ENCODE measurements around the gene ADAP1.

DNA sequence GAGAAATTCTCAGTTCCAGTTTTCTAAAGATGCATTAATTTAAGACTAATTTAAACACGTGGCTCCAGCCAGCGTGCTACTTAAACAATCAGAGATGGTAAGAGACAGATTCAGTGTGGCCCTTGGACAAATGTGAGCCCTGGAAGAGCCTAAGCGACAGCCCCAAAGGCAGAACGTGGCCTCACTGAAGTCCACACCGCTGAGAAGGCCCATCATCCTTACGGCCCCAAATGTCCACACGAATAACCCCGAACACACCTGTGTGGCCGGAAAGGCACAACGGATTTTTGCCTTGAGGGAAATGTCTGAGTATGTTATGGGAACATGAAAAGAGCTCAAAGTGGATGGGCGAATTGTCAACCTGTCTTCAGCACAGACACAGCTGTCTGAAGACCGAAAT, 17.6 kb upstream of the ADAP1 start:
- TF ChIP-seq, protein P1, sequence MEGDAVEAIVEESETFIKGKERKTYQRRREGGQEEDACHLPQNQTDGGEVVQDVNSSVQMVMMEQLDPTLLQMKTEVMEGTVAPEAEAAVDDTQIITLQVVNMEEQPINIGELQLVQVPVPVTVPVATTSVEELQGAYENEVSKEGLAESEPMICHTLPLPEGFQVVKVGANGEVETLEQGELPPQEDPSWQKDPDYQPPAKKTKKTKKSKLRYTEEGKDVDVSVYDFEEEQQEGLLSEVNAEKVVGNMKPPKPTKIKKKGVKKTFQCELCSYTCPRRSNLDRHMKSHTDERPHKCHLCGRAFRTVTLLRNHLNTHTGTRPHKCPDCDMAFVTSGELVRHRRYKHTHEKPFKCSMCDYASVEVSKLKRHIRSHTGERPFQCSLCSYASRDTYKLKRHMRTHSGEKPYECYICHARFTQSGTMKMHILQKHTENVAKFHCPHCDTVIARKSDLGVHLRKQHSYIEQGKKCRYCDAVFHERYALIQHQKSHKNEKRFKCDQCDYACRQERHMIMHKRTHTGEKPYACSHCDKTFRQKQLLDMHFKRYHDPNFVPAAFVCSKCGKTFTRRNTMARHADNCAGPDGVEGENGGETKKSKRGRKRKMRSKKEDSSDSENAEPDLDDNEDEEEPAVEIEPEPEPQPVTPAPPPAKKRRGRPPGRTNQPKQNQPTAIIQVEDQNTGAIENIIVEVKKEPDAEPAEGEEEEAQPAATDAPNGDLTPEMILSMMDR (IDR thresholded peaks at IDR 0.05) = no peak
- no peak for TF ChIP-seq POLR2A (IDR thresholded peaks at IDR 0.05)
